HG02763 (cell line): ENCODE data around the gene PYGM.
A peak's percentile ranks its signal among the peaks of the same experiment; 100 is the strongest.

Source experiments
- ATAC-seq: cut with Tn5 transposase; IDR thresholded peaks from one replicate; pipeline ENCODE4 v1.9.1; 2021; ENCODE audit warnings: mild to moderate bottlenecking, moderate library complexity; ENCODE audit not compliant: unreplicated experiment

PYGM gene

GRCh38 chr11:64739871-64740270 lies 19.9 kb downstream of the PYGM start:
- no peak for ATAC-seq

GRCh38 chr11:64736654-64737053 lies 23.1 kb downstream of the PYGM start:
- ATAC-seq = no peak

GRCh38 chr11:64735725-64736259 lies 24.0 kb downstream of the PYGM start:
- ATAC-seq = no peak

GRCh38 chr11:64734811-64735724 lies 24.7 kb downstream of the PYGM start:
- no peak for ATAC-seq

GRCh38 chr11:64731601-64732000 lies 28.2 kb downstream of the PYGM start:
- no peak for ATAC-seq

GRCh38 chr11:64729851-64730382 lies 29.9 kb downstream of the PYGM start:
- no peak for ATAC-seq

GRCh38 chr11:64728757-64729365 lies 30.9 kb downstream of the PYGM start:
- ATAC-seq = no peak

- no peak for ATAC-seq
Observed at GRCh38 chr11:64726867-64727530, 32.8 kb downstream of the PYGM start.

- no peak for ATAC-seq
Observed at GRCh38 chr11:64726211-64726641, 33.5 kb downstream of the PYGM start.

- no peak for ATAC-seq
Observed at GRCh38 chr11:64724863-64725532, 34.8 kb downstream of the PYGM start.

GRCh38 chr11:64723907-64724862 lies 35.6 kb downstream of the PYGM start:
- no peak for ATAC-seq

GRCh38 chr11:64723117-64723906 lies 36.5 kb downstream of the PYGM start, which contains the start of gene NRXN2:
NRXN2 (minus strand) TSS chr11:64723197; CDS start chr11:64713699, 9,498 bp downstream.
- peak; percentile 74 for ATAC-seq

GRCh38 chr11:64722141-64723065 lies 37.4 kb downstream of the PYGM start:
- ATAC-seq = no peak

- no peak for ATAC-seq
Observed at GRCh38 chr11:64721359-64721699, 38.4 kb downstream of the PYGM start.

GRCh38 chr11:64720640-64721358 lies 39.0 kb downstream of the PYGM start:
- ATAC-seq = no peak

GRCh38 chr11:64720167-64720566 lies 39.6 kb downstream of the PYGM start:
- no peak for ATAC-seq

GRCh38 chr11:64719406-64719805 lies 40.4 kb downstream of the PYGM start:
- no peak for ATAC-seq
